Common myeloid progenitor, CD34-positive (primary cell): Measurements from ENCODE around the gene FBN1.

ENCODE experiments used
- CTCF ChIA-PET: fragments of 350-600 bp; sonication (Branson Sonifier 250); formaldehyde crosslinking; loops from one replicate; lab custom pipeline; 2021; ENCODE audit warnings: antibody characterized with exemption; lab: Charles Lee
- POLR2A ChIA-PET: fragments of 350-600 bp; sonication (Branson Sonifier 250); formaldehyde crosslinking; loops from one replicate; lab custom pipeline; 2021; ENCODE audit warnings: antibody characterized with exemption; lab: Charles Lee
- DNase-seq, 3 donors: peaks; one replicate each; pipeline versions ENCODE4 v3.0.0 to v3.0.0-alpha.2; 2013
- H3K27ac ChIP-seq, 2 experiments: 1 replicate in 1 of 2; 2 replicates in 1 of 2; pipeline ENCODE4 v1.7.0; 2013; ENCODE audit warnings: inconsistent platforms in 2 of 2, low read length in 2 of 2, mild to moderate bottlenecking in 2 of 2, low read depth in 1 of 2, moderate library complexity in 1 of 2; ENCODE audit not compliant: severe bottlenecking in 2 of 2, insufficient read depth in 1 of 2, poor library complexity in 1 of 2
- H3K27me3 ChIP-seq, 5 experiments: replicated peaks in 2 of 5; 1 replicate in 3 of 5; 2 replicates in 2 of 5; pipeline versions ENCODE4 v1.6.1 to v1.7.0; 2013; ENCODE audit warnings: low read length in 4 of 5, mild to moderate bottlenecking in 2 of 5, moderate library complexity in 2 of 5, inconsistent platforms in 1 of 5; ENCODE audit not compliant: insufficient read depth in 5 of 5, control insufficient read depth in 4 of 5
- H3K36me3 ChIP-seq, 4 experiments: 1 replicate in 2 of 4; 2 replicates in 2 of 4; pipeline versions ENCODE4 v1.6.1 to v1.7.0; 2013; ENCODE audit warnings: low read length in 3 of 4, control low read depth in 1 of 4, mild to moderate bottlenecking in 1 of 4; ENCODE audit not compliant: control insufficient read depth in 4 of 4, insufficient read depth in 4 of 4
- H3K4me1 ChIP-seq, 4 experiments: 1 replicate in 3 of 4; 2 replicates in 1 of 4; pipeline versions ENCODE4 v1.6.1 to v1.7.1; 2013; ENCODE audit warnings: low read length in 3 of 4, mild to moderate bottlenecking in 3 of 4, control low read depth in 1 of 4, inconsistent platforms in 1 of 4, moderate library complexity in 1 of 4; ENCODE audit not compliant: control insufficient read depth in 4 of 4, insufficient read depth in 4 of 4; ENCODE audit errors: control extremely low read depth in 1 of 4
- H3K4me3 ChIP-seq, 7 experiments: 1 replicate in 4 of 7; 2 replicates in 3 of 7; pipeline versions ENCODE4 v1.5.1 to v1.7.0; 2013; ENCODE audit warnings: mild to moderate bottlenecking in 7 of 7, low read length in 6 of 7, moderate library complexity in 6 of 7, inconsistent platforms in 2 of 7, low read depth in 2 of 7, control low read depth in 1 of 7; ENCODE audit not compliant: insufficient read depth in 4 of 7, control insufficient read depth in 1 of 7; ENCODE audit errors: extremely low read depth in 1 of 7
- H3K9me3 ChIP-seq, 5 experiments: 1 replicate in 4 of 5; 2 replicates in 1 of 5; pipeline versions ENCODE4 v1.6.1 to v1.7.1; 2013; ENCODE audit warnings: low read length in 4 of 5, mild to moderate bottlenecking in 2 of 5, inconsistent platforms in 1 of 5, low read depth in 1 of 5, moderate library complexity in 1 of 5; ENCODE audit not compliant: control insufficient read depth in 4 of 5, insufficient read depth in 2 of 5; ENCODE audit errors: control extremely low read depth in 1 of 5
- WGBS: methylation state at CpG from one replicate; pipeline ENCODE4 v1.1.5; 2013; ENCODE audit not compliant: insufficient coverage; 5-methylcytosine and 5-hydroxymethylcytosine counted together

The FBN1 gene

GRCh38 chr15:48643776-48644466 is 1.6 kb downstream of the FBN1 start:
- POLR2A ChIA-PET = no interaction called here
- Histone ChIP-seq H3K27ac (no peak overlapping the region), H3K9me3 (no peaks in the 10 kb centered on the region), H3K4me3 (peak overlapping the region; percentile 69 to 92 (median 81)), H3K27me3 (peaks cover 0 to 3% (median 0%) of the 10 kb centered on the region in 5 experiments), H3K36me3 (peaks cover 0 to 3% (median 0%) of the 10 kb centered on the region in 4 experiments), H3K4me1 (peaks cover 5 to 23% (median 19%) of the 10 kb centered on the region in 4 experiments)
- CTCF ChIA-PET = no interaction called here
- 80% methylated on average over 7 of the region's 12 CpGs for WGBS
- no peak for DNase-seq

GRCh38 chr15:48643206-48643605 is 2.3 kb downstream of the FBN1 start:
- Histone ChIP-seq H3K9me3 (no peaks in the 10 kb centered on the region), H3K36me3 (peaks cover 0 to 3% (median 0%) of the 10 kb centered on the region in 4 experiments), H3K4me1 (peaks cover 5 to 23% (median 19%) of the 10 kb centered on the region in 4 experiments), H3K27me3 (peaks cover 0 to 3% (median 0%) of the 10 kb centered on the region in 5 experiments), H3K4me3 (peak overlapping the region in 1 of 7 experiments; percentile 45), H3K27ac (no peak overlapping the region)
- 78% methylated on average over 3 of the region's 3 CpGs for WGBS
- no peak for DNase-seq
- CTCF ChIA-PET = no interaction called here
- POLR2A ChIA-PET = no interaction called here

GRCh38 chr15:48642795-48643194 is 2.7 kb downstream of the FBN1 start:
- H3K9me3 ChIP-seq = no peaks in the 10 kb centered on the region
- ChIA-PET CTCF (no interaction called here), POLR2A (no interaction called here)
- no peak overlapping the region for H3K27ac ChIP-seq
- peaks cover 0 to 3% (median 0%) of the 10 kb centered on the region in 5 experiments for H3K27me3 ChIP-seq
- WGBS = no CpG with 5 or more reads among the region's 1 CpG
- H3K36me3 ChIP-seq = peaks cover 0 to 3% (median 0%) of the 10 kb centered on the region in 4 experiments
- peaks cover 5 to 23% (median 19%) of the 10 kb centered on the region in 4 experiments for H3K4me1 ChIP-seq
- H3K4me3 ChIP-seq = peak overlapping the region in 1 of 7 experiments; percentile 45
- no peak for DNase-seq

- 100% methylated on average over 1 of the region's 3 CpGs for WGBS
- POLR2A ChIA-PET = no interaction called here
- Histone ChIP-seq H3K27me3 (no peaks in the 10 kb centered on the region), H3K36me3 (peaks cover 0 to 3% (median 0%) of the 10 kb centered on the region in 4 experiments), H3K9me3 (no peaks in the 10 kb centered on the region), H3K4me1 (peaks cover 5 to 23% (median 17%) of the 10 kb centered on the region in 4 experiments), H3K27ac (no peak overlapping the region), H3K4me3 (no peak overlapping the region)
- peak; percentile 32 to 63 (median 62) for DNase-seq
- CTCF ChIA-PET = no interaction called here
Measured at GRCh38 chr15:48641416-48641815, 4.1 kb downstream of the FBN1 start.

GRCh38 chr15:48638963-48639362 is 6.5 kb downstream of the FBN1 start:
- Histone ChIP-seq H3K27ac (no peak overlapping the region), H3K9me3 (no peaks in the 10 kb centered on the region), H3K4me3 (no peak overlapping the region), H3K4me1 (peaks cover under 1 to 6% (median 4%) of the 10 kb centered on the region in 4 experiments), H3K27me3 (no peaks in the 10 kb centered on the region), H3K36me3 (peaks cover 0 to 3% (median 0%) of the 10 kb centered on the region in 4 experiments)
- no CpG with 5 or more reads among the region's 2 CpGs for WGBS
- POLR2A ChIA-PET = no interaction called here
- CTCF ChIA-PET = interaction anchor here (3.1 kb wide), 1 partner anchor 280 kb away, joined by 8 read pairs; no protein-coding TSS in a partner anchor
- DNase-seq = no peak

GRCh38 chr15:48637639-48638038 is 7.9 kb downstream of the FBN1 start:
- ChIA-PET POLR2A (interaction anchor here (0.5 kb wide), 1 partner anchor 10 kb away, joined by 12 read pairs; no protein-coding TSS in a partner anchor), CTCF (interaction anchor here (0.7 to 3.1 kb wide), 3 partner anchors 19 to 279 kb away, joined by 3 to 8 read pairs (median 4); no protein-coding TSS in a partner anchor)
- DNase-seq = no peak
- Histone ChIP-seq H3K4me1 (peaks cover 0 to 2% (median 0%) of the 10 kb centered on the region in 4 experiments), H3K9me3 (no peaks in the 10 kb centered on the region), H3K27ac (no peak overlapping the region), H3K27me3 (no peaks in the 10 kb centered on the region), H3K4me3 (no peak overlapping the region), H3K36me3 (peaks cover 0 to 3% (median 0%) of the 10 kb centered on the region in 4 experiments)
- WGBS = 100% methylated on average over 2 of the region's 2 CpGs

GRCh38 chr15:48636511-48636910 is 9.0 kb downstream of the FBN1 start:
- Histone ChIP-seq H3K27me3 (no peaks in the 10 kb centered on the region), H3K27ac (no peak overlapping the region), H3K4me3 (no peak overlapping the region), H3K9me3 (no peaks in the 10 kb centered on the region), H3K4me1 (peaks cover 0 to 2% (median 0%) of the 10 kb centered on the region in 4 experiments), H3K36me3 (peaks cover 0 to 3% (median 0%) of the 10 kb centered on the region in 4 experiments)
- CTCF ChIA-PET = no interaction called here
- WGBS = 96% methylated on average over 3 of the region's 5 CpGs
- POLR2A ChIA-PET = no interaction called here
- DNase-seq = no peak
